Limb (tissue), 2 donors: ENCODE data around the gene ABITRAM.
A peak's percentile ranks its signal among the peaks of the same experiment; 100 is the strongest.
"Not testable (repeated sequence)": the region's sequence is repeated elsewhere in the genome, so short reads cannot be mapped to it uniquely, and the experiment has no call there.

ENCODE experiments used
- DNase-seq, 2 donors: peaks; one replicate each; pipeline ENCODE4 v3.0.0-alpha.2; 2016; ENCODE audit errors: extremely low spot score in 2 of 2

Gene ABITRAM

DNA sequence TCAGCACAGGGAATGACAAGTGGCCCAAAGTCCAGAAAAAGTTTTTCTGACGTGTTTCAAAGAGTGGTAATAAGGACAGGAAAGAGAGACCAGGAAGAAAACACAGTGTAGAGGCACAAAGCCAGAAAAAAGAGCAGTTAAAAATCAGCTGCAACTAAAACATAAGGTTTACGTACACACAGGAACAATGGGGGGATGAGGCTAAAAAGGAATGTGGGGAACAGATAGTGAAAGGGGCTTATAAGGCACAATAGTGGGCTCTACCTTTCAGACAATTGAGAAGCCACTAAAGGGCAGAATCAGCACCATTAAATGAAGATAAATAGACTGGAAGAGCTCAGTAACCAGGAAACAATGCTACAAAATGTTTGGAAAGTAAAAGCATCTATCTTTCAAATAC is 5.8 kb upstream of the ABITRAM start:
- DNase-seq, result no peak

DNA sequence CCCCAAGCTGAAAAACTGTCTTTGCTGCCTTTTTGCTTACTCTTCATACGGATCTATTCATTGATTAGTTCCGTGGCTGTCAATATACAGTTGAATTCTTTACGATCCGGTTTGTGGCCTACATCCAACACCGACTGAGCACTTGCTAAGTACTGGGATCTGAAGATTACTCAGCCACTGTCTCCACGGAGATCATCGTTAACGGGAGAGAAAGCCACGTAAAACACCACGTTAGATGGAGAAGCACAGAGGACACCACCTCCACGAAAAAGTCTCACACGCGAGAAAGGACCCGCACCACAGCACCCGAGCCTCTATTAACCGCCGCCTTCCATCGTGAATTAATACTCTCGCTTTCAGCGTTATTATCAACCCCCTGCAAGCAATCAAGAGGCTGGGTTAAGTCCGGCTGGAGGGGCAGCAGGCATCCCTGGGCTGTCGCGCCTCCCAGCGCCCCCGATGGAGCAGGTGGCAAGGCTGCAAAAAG is 926 bp upstream of the ABITRAM start:
- DNase-seq, result peak in 1 of 2 donors; percentile 4

DNA sequence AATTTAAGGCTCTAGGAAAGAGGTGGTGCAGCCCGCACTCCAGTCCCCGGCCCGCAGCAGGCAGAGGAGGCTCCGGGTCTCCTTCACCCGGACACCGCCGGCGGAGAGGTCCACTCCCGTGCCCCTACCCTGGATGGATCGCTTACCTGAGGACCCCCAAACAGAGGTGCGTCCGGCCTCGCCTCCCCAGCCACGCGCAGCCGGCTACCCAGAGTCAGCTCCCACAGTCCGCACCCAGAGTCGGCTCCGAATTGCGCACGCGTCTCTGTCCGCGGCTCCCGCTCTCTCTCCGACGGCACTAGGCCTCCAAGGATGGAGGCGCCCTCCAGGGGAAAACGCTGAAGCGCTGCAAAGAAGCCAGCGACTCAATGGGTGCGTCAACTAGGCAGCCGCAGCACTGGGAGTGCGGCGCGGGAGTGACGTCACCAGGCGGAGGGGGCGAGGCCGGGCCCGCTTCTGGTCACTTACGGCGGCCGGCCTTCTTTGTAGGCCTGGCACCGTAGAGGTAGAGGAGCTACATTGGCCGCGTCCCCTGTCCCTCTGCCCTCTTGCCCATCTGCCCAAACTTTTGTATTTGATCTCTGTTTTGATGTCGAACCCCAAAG is 380 bp upstream of the ABITRAM start, which contains the start of gene ELP1:
Gene ELP1 (minus strand): TSS at position 407 of the 605 bp plus-strand sequence. CDS start 2,978 bp downstream, outside the sequence.
- peak; percentile 91 to 95 for DNase-seq

DNA sequence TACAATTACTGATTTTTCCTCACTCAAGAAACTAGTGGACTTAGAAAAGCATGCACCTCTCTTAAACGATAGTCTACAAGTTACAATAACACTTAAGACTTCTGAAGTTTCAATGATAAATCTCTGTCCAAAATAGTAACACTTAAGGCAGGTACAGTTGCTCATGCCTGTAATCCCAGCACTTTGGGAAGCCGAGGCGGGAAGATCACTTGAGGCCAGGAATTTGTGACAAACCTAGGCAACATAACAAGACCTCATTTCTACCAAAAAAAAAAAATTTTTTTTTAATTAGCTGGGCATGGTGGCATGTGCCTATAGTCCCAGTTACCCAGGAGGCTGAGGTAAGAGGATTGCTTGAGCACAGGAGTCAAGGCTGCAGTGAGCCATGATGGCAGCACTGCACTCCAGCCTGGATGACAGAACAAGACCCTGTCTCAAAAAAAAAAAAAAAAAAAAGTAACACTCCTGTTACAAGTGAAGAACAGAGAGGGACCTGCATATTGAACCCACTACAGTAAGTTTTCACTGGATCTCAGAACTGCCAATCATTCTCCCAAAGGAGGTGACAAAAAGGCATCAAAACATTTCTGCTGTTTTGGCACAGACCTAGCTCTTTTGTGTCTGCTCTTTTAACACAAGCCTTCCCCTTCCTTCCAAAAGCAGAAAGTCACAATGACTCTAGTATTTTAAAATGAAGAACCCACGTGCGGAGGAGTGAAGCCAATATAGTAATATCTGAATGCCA is 3.5 kb downstream of the ABITRAM start:
- DNase-seq, result no peak

DNA sequence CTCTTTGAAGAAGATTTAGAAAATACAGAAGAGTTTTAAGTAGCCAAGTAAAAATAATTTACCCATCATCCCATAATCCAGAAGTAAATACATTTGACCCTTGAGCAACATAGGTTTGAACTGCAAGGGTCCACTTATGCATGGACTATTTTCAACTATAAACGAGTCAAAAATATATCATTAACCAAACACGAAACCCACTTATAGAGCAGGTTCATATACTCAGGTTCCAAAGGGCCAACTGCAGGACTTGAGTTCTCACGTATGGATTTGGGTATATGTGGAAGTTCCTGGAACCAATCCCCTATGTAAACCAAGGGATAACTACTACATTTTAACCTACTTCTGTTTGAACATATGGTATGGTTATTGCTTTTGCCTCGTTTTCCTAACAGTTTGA is 5.8 kb downstream of the ABITRAM start:
- DNase-seq, result no peak

DNA sequence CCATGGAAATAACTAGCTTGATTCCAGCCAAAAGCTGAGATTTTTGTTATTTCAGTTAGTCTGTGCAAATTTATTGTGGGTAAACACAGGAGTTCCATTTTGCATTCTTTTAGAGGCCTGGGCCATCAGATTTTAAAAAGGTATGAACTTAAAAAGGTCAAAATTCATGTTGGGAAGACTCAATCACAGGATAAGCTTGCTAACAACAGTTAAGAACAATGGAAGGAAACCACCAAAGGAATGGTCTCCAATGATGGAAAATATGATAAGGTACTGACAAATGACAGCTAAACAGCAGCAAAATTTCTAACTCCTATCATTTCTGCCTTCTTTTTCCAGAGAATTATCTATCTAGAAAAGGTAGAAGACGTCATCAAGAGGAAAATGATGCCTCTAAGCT is 16.0 kb downstream of the ABITRAM start:
- no peak for DNase-seq

DNA sequence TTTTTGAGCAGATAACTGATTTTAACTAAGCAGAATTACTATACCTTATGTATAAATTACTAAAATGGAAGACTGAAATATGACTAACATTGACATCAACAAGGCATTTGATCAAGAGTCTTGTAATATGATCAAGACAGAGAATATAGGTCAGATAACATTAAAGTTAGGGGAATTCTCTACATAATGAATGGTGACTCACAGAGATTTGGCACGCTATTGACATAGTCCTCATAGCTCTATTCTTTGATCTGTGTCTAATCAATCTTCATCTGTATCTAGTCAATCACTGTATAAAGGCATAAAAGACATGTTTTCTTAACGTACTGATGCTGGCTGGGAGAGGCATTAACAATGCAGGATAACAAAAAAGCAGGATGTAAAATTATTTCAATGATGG is 17.4 kb downstream of the ABITRAM start:
- DNase-seq, result no peak

DNA sequence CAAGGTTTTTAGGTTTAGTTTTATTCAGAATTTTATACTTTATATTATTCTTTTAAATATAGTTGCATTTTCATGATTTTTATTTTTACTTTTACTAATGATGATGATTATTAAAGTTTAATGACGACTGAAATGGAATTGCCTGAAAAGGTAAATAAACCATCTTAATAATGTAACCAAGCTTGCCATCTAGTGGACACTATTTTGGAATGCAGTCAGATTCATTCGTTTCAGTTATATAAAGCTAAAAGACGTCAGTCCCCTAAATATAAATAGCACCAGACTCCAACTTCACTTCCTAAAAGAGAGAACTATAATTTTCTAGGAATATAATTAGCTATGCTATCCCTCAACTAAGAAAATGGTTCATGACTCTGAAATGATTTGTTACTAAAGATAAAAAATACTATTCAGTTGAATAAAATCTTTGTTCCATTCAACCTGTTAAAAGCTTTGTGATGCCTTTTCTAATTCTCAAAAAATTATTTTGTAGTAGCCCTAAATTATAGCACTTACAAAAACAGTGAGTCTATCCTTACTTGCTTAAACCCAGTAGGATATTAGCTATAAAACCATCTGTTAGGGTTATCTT is 19.9 kb downstream of the ABITRAM start:
- peak in 1 of 2 donors; percentile 78 for DNase-seq

DNA sequence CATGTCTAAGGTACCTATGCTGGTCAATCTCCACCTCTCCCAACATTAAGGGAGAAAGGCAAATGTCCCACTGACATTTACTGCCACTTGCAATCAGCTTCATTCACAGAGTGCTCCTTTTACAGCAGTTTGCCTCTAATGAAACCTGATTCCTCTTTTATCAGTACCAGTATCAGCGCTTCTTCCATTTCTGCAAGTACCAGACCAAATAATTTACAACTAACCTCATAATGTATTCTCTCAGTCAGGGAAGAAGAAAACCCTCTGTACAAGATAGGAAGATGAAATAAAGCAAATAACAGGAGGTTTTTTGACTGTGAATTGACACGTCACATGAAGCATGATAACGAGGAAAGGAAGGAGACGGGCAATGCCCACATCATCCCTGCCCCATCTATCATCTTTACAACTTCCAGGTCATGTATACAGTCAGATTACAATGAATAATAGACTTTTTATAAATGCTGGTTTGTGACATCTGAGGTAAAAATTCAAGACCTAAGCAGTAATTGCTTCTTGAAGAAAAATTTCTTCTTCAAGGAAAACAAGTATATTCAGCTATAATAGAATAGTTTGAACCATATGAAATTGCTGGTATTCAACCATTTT is 21.9 kb downstream of the ABITRAM start:
- DNase-seq, result no peak

DNA sequence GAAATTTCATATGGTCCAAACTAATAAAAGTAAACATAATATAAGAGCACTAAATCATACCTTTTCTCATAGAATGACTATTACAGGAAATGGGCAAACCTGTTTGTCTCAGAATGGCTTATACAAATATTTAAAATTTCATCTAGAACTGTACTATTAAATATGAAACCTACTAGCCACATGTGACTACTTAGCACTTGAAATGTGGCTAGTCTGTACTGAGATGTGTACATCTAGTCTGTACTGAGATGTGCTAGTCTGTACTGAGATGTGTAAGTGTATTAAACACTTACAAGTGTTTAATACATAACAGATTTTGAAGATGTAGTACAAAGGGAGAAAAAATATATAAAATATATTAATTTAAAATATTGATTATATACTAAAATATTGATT is 22.4 kb downstream of the ABITRAM start:
- DNase-seq, result no peak

DNA sequence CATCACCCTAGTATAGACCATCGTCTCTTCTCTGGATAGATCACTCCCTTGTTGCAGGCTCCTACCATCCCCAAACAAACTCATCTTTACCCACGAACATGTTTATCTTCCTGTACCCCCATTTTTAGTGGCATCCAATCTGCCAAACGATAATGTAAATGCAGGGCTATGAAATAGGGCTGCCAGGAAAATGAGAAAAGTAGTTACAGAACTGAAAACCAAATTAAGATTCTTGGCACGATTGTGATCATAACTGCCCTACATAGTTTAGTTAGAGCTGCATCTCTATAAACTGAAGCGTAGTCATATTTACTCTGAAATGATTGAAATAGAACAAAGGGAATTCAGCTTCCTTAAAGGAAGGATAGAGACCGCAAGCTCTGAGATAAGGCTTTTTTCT is 26.1 kb downstream of the ABITRAM start:
- no peak for DNase-seq

DNA sequence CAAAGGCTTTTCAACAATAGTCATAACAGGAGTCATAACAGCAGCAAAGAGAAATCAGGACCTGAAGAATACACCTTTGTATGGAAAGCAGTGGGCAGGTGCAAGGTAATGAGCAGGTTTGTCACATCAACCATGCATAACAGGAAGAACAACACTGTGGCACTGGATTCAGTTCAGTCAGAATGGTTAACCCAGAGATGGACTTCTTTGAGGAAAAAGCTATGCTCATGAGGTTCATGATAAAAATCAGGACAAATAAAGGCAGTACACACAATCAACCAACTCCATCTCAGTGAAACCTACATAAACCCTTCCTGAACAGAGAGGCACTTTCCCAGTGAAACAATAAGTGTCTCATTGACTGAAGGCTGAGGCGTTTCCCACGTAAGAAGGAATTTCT is 27.0 kb downstream of the ABITRAM start:
- DNase-seq, result no peak

DNA sequence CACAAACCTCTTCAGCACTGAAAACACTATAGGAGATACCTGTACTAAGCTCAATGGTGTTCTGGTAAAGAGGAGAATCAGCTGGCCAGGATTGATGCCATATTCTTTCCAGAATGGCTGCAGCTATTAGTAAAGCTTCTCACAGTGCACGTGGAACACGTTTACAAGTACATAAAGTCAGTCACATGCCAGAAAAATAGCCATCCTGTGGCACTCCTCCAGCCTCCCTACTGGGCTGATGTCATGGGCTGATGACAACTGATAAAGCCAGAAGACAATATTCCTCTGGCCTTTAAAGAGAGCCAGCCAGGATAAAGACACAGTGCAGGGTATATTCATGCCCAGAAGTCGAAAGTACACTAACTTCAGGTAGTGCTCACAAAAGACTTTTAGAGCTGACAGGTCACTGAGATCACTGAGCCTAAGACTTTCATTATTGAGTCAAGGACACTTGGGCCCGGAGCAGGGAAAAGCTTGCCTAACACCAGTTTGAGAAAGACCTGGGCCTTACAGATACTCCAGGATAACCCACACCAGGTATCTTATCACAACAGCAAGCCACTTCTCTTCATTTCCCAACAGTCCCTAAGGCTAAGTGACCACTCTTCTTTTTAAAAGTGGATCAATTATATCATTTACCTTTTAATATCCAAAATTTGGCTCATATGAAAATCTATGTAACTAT is 29.4 kb downstream of the ABITRAM start:
- DNase-seq, result no peak

DNA sequence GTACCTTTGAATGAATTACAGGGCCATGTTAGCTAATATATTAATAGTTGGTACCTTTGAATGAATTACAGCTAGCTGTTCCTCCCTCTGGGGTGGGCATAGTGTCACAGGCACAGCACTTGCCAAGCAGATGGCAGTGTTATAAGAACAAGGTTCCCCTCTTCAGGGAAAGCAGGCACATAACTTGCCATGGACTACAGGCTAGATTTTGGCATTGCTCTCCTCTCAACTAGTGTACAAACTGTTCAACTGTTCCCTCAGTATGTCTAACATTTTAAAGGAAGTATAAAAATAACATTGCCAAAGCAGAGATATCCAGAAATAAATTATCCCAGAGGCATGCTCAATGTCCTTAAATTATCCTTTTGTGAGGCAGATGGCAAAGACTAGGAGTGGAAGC is 33.7 kb downstream of the ABITRAM start:
- DNase-seq, result no peak

DNA sequence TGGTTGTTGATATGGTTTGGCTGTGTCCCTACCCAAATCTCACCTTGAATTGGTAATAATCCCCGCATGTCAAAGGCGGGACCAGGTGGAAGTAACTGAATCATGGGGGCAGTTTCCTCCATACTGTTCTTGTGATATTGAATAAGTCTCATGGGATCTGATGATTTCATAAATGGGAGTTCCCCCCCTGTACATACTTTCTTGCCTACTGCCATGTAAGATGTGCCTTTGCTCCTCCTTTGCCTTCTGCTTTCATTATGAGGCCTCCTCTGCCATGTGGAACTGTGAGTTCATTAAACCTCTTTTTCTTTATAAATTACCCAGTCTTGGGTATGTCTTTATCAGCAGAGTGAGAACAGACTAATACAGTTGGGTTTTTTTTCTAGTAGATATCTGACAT is 37.2 kb downstream of the ABITRAM start:
- DNase-seq, result not testable (repeated sequence)

DNA sequence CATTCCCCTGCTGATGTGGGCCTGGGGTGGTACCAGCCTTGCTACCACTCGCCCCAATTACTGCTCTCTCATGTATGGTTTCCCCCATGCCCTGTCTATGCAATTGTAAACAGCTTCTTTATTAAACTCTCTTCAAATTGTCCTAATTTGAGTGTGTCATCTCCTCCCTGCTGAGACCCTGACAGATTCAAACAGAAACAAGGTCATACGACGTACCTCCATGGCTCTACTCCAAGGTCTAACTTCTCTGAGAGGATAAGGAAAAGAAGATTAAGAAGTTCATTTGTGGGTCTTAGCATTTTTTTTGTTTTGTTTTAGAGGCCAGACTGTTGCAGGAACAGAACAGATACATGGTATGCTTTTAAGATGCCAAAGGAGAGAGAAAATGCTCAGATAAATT is 38.0 kb downstream of the ABITRAM start:
- no peak for DNase-seq

DNA sequence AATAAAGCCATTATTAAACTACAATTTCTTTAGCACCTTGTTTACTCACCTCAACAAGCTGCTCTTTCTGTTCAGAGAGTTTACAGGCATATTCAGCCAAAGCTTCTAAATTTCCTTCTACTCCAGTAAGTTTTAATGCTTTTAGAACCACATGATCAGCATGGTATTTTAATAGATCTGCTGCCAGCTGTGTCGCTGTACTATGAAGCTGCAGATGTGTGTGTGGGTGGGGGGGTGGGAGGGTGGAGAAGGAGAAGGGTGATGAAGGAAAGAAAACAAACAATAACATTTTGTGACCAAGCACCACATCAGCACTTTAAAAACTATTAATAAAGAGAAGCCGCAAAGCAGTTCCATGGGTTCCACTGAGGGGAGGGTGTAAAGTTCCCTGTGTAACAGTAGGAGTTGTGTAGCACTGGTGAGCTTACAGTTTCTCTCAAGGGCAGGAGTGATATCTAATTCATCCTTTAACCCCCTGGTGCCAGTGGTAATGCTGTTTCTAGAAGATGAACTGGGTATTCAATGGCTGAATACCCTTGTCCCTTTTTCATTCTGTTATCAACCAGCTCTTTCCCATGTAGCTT is 38.5 kb downstream of the ABITRAM start:
- DNase-seq, result peak in 1 of 2 donors; percentile 37

DNA sequence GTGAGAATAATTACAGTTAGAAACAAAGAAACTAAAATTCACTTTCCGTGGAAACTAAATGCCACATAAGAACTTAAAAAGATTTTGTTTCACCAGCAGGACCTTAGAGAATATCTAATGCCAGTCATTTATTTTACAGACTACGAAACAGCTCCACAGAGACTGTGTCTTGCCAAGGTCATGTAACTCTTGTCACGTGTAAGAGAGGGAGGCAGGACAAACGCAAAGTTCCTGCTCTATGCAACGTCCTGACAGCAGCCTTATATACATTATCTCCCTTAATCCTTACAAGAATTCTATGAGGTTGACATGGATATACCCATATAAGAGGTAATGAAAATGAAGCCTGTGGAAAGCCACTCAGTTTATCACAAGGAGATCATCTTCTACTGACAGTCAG is 39.7 kb downstream of the ABITRAM start:
- DNase-seq, result no peak

DNA sequence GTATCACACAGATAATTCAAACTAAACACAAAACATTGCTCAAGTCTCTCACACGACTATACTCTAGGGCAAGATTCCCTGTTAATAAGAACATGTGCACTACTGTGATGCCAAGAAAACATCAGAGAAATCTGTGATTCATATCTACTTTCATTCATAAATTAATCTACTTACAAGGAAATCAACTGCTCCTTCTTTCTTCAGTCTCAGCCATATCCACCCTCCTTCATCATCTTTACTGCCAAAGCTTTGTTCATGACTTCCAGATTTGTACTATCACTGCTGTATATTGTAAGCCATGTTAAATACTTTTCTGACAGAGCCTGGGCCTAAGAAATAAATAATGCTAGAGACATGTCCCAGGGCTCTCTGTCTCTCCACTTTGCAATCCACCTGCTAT is 44.0 kb downstream of the ABITRAM start:
- no peak for DNase-seq

DNA sequence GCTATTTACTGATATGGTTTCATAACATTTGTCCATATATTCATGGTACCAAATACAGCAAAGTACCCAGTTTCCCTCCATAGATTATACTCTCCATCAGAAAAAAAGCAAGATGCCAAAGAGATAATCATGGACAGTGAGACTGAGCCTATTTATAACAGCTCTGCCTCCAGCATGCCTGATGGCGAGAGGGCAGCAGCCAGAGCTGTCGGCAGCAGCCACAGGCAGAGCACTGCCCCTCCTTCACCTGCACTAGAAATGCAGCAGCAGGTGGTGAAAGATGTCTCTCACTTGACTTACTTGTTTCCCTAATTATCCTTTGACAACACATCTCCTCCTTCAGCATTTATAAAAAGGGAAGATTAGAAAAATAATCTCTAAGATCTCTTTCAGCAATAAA is 46.7 kb downstream of the ABITRAM start:
- DNase-seq, result no peak

DNA sequence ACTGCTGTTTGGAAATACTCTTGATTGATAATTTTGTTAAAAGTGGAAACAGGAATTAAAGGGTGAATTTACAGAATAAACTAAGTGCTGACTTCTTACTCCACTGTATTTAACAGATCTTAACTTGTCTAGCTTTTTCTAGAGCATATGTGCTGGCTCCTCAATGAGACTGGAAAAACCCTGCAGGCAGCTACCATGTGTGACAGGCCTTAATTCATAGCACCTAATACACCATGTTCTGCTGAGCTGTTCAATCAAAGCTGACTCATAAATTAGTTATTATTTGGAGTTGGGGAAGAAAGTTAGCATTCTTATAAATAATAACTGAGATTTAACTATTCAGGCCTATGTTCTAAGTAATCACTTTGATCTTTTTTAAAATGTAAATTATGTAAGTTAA is 49.7 kb downstream of the ABITRAM start:
- no peak for DNase-seq
